Measurements from ENCODE around the gene SHTN1.

DNA sequence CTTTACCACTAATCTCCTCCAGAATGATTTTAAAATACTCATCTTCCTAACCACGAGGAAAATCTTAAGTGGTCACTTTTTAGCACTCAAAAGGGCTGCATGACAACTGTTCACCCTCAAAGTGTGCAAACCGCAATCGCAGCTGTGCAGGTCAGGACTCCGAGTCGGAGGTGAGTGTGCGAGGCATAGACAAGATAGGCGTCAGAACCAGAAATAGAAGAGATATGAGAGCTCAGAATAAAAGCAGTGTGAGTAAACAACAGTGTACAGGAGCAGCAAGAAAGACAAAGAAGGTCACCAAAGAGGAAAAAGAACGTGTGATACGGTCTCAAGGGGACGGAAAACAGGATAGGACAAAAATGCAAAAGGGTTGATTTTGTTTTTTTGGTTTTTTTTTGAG lies 173.2 kb downstream of the SHTN1 start:
- TF ChIP-seq CTCF (conservative IDR thresholded peaks at IDR 0.05; ENCODE audit: low read length) = no peak
- TF ChIP-seq EZH2phosphoT487 (IDR thresholded peaks at IDR 0.05; ENCODE audit: borderline replicate concordance) = no peak
